ENCODE results near the gene CHST14. TPM values are rescaled to one million over a fixed set of nuclear protein-coding genes. Genes with fewer than 3 reads are reported as not detected.
A peak's percentile ranks its signal among the peaks of the same experiment; 100 is the strongest.

Gene CHST14
- total and polyA plus RNA-seq, 2 donors (not counting 1 experiment from before 2014, with no cell fraction given) = 7.4 to 18.8 TPM

DNA sequence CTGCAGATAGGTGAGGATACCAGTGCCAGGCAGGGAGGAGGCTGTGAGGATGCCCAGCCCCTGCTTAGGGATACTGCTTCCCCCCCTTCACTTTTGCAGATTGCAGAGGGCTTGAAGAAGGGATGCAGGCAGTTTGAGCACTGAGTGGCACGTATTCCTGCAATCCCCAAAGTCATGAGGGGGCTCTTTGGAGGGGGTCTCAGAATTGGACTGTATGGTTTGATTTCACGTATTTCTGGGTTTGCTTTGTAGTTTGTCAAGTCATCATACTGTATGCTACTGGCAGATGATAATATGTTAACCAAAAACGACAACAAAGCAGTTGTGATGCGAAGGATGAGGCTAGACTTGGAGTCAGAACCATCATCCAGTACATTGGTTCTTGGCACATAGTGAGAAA is 28.1 kb downstream of the CHST14 start:
- Histone ChIP-seq H3K79me2 (ENCODE audit: control insufficient read depth, insufficient read depth, low read length) (no peaks in the 10 kb centered on the region), H3K4me2 (ENCODE audit: extremely low read depth, insufficient read depth, low read length) (peak overlapping the region; percentile 25), H3K4me1 (ENCODE audit: control insufficient read depth, extremely low read depth, insufficient read depth, low read length) (peaks cover 2% of the 10 kb centered on the region), H3K4me3 (replicated peaks in 1 of 4; ENCODE audit: control extremely low read depth in 1 of 4, insufficient read depth in 1 of 4, low read depth in 3 of 4, low read length in 4 of 4) (no peak overlapping the region), H4K20me1 (ENCODE audit: control insufficient read depth, extremely low read depth, insufficient read depth, low read length) (no peaks in the 10 kb centered on the region), H3K9me3 (ENCODE audit: control insufficient read depth, insufficient read depth, low read depth, low read length) (no peaks in the 10 kb centered on the region), H2AFZ (ENCODE audit: low read length) (no peak overlapping the region), H3K27ac (ENCODE audit: insufficient read depth, low read length) (no peak overlapping the region), H3K9ac (ENCODE audit: insufficient read depth, low read length) (no peak overlapping the region), H3K36me3 (ENCODE audit: control insufficient read depth, insufficient read depth, low read length) (no peaks in the 10 kb centered on the region), H3K27me3 (ENCODE audit: control insufficient read depth, insufficient read depth, low read length) (peaks cover 14% of the 10 kb centered on the region)
- TF ChIP-seq EZH2 (IDR thresholded peaks at IDR 0.05; ENCODE audit: low read length, missing control alignments) = no peak
- TF ChIP-seq, protein P1, sequence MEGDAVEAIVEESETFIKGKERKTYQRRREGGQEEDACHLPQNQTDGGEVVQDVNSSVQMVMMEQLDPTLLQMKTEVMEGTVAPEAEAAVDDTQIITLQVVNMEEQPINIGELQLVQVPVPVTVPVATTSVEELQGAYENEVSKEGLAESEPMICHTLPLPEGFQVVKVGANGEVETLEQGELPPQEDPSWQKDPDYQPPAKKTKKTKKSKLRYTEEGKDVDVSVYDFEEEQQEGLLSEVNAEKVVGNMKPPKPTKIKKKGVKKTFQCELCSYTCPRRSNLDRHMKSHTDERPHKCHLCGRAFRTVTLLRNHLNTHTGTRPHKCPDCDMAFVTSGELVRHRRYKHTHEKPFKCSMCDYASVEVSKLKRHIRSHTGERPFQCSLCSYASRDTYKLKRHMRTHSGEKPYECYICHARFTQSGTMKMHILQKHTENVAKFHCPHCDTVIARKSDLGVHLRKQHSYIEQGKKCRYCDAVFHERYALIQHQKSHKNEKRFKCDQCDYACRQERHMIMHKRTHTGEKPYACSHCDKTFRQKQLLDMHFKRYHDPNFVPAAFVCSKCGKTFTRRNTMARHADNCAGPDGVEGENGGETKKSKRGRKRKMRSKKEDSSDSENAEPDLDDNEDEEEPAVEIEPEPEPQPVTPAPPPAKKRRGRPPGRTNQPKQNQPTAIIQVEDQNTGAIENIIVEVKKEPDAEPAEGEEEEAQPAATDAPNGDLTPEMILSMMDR (conservative IDR thresholded peaks at IDR 0.05 in 1 of 2, IDR thresholded peaks at IDR 0.05 in 1 of 2; ENCODE audit: low read depth in 1 of 2, low read length in 2 of 2) = no peak
- peak in 1 of 2 donors; percentile 11 for DNase-seq (ENCODE audit: low read depth in 2 of 2)

DNA sequence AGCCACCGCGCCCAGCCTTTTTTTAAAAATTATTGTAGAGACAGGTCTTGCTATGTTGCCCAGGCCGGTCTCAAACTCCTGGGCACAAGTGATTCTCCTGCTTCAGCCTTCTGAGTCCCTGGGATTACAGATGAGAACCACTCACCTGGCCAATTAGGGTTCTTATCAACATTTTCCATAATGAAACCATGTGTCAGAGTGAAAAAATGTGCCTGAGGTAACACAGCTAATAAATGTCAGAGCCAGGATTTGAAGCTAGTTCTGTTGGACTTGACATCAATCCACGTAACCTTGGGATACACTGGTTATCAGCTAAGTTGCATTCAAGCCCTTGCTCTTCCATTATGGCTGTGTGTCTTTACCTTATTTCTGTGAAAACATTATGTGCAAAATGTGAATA is 29.1 kb downstream of the CHST14 start:
- Histone ChIP-seq H3K36me3 (ENCODE audit: control insufficient read depth, insufficient read depth, low read length) (no peaks in the 10 kb centered on the region), H4K20me1 (ENCODE audit: control insufficient read depth, extremely low read depth, insufficient read depth, low read length) (no peaks in the 10 kb centered on the region), H3K9ac (ENCODE audit: insufficient read depth, low read length) (no peak overlapping the region), H3K79me2 (ENCODE audit: control insufficient read depth, insufficient read depth, low read length) (no peaks in the 10 kb centered on the region), H2AFZ (ENCODE audit: low read length) (no peak overlapping the region), H3K27ac (ENCODE audit: insufficient read depth, low read length) (no peak overlapping the region), H3K9me3 (ENCODE audit: control insufficient read depth, insufficient read depth, low read depth, low read length) (no peaks in the 10 kb centered on the region), H3K4me1 (ENCODE audit: control insufficient read depth, extremely low read depth, insufficient read depth, low read length) (peaks cover 2% of the 10 kb centered on the region), H3K4me3 (replicated peaks in 1 of 4; ENCODE audit: control extremely low read depth in 1 of 4, insufficient read depth in 1 of 4, low read depth in 3 of 4, low read length in 4 of 4) (no peak overlapping the region), H3K27me3 (ENCODE audit: control insufficient read depth, insufficient read depth, low read length) (peaks cover 8% of the 10 kb centered on the region), H3K4me2 (ENCODE audit: extremely low read depth, insufficient read depth, low read length) (no peak overlapping the region)
- TF ChIP-seq, protein P1 (conservative IDR thresholded peaks at IDR 0.05 in 1 of 2, IDR thresholded peaks at IDR 0.05 in 1 of 2; ENCODE audit: low read depth in 1 of 2, low read length in 2 of 2) = no peak
- no peak for TF ChIP-seq EZH2 (IDR thresholded peaks at IDR 0.05; ENCODE audit: low read length, missing control alignments)
- DNase-seq (ENCODE audit: low read depth in 2 of 2) = no peak

DNA sequence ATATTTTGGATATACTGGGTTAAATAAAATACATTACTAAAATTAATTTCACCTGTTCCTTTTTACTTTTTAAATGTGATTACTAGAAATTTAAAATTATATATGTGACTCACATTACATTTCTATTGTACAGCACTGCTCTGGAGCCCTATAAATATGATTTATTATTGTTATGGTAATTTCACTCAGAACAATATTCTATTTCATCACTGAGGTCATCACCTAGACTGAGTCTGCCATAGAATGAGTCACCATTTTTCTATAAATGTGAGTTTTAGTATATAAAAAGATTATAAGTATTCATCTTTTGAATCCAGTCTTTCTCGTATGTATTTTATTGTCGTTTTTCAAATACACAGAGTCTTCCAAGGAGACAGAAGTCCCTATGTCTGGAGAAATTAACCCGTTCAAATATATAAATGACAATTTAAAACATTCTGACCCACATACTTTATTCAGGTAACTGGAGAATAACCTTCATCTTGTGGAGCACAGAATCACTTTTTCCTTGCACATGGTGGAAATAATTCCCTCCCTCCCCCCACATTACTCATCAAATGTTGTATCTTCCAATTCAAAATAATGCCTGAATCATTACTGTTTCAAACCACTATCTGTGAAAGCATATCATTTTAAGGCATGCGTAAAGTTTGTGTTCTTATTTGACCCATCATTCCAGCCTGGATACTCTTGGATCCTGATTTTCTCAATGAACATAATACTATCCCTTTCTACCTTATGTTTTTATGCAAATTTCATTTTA is 30.0 kb downstream of the CHST14 start:
- Histone ChIP-seq H3K4me2 (ENCODE audit: extremely low read depth, insufficient read depth, low read length) (no peak overlapping the region), H3K27ac (ENCODE audit: insufficient read depth, low read length) (no peak overlapping the region)

More for the DNA sequence above, 30.0 kb downstream of the CHST14 start:
- Histone ChIP-seq H3K27me3 (ENCODE audit: control insufficient read depth, insufficient read depth, low read length) (peaks cover 7% of the 10 kb centered on the region), H3K9ac (ENCODE audit: insufficient read depth, low read length) (no peak overlapping the region), H3K79me2 (ENCODE audit: control insufficient read depth, insufficient read depth, low read length) (no peaks in the 10 kb centered on the region), H4K20me1 (ENCODE audit: control insufficient read depth, extremely low read depth, insufficient read depth, low read length) (no peaks in the 10 kb centered on the region), H3K9me3 (ENCODE audit: control insufficient read depth, insufficient read depth, low read depth, low read length) (no peaks in the 10 kb centered on the region), H3K4me3 (replicated peaks in 1 of 4; ENCODE audit: control extremely low read depth in 1 of 4, insufficient read depth in 1 of 4, low read depth in 3 of 4, low read length in 4 of 4) (no peak overlapping the region), H2AFZ (ENCODE audit: low read length) (no peak overlapping the region), H3K36me3 (ENCODE audit: control insufficient read depth, insufficient read depth, low read length) (no peaks in the 10 kb centered on the region), H3K4me1 (ENCODE audit: control insufficient read depth, extremely low read depth, insufficient read depth, low read length) (peaks cover 2% of the 10 kb centered on the region)
- TF ChIP-seq, protein P1 (conservative IDR thresholded peaks at IDR 0.05 in 1 of 2, IDR thresholded peaks at IDR 0.05 in 1 of 2; ENCODE audit: low read depth in 1 of 2, low read length in 2 of 2) = no peak
- TF ChIP-seq EZH2 (IDR thresholded peaks at IDR 0.05; ENCODE audit: low read length, missing control alignments) = no peak
- peak; percentile 58 to 72 for DNase-seq (ENCODE audit: low read depth in 2 of 2)

Measured in fibroblast of lung (primary cell).